Gastrocnemius medialis (tissue), 4 donors: ENCODE measurements around the gene OXA1L.

Source experiments
- POLR2A ChIP-seq, 2 donors: fragments of 450-650 bp; IDR thresholded peaks; one replicate each; pipeline ENCODE4 v1.6.1; 2017; ENCODE audit warnings: antibody characterized with exemption in 2 of 2, mild to moderate bottlenecking in 2 of 2, moderate library complexity in 2 of 2
- TF ChIP-seq, protein P1 (sequence below), 5 experiments: fragments of 450-650 bp in 3 of 5; fragments of 200-600 bp in 2 of 5; sonication (generic) in 2 of 5; IDR thresholded peaks in 4 of 5; conservative IDR thresholded peaks in 1 of 5; 1 replicate in 4 of 5; 2 replicates in 1 of 5; pipeline ENCODE4 v1.5.1; 2016 to 2019; ENCODE audit warnings: antibody characterized with exemption in 5 of 5, mild to moderate bottlenecking in 3 of 5, moderate library complexity in 3 of 5

GRCh38 chr14:22821193-22822015, 54.9 kb downstream of the OXA1L start:
- TF ChIP-seq, protein P1, sequence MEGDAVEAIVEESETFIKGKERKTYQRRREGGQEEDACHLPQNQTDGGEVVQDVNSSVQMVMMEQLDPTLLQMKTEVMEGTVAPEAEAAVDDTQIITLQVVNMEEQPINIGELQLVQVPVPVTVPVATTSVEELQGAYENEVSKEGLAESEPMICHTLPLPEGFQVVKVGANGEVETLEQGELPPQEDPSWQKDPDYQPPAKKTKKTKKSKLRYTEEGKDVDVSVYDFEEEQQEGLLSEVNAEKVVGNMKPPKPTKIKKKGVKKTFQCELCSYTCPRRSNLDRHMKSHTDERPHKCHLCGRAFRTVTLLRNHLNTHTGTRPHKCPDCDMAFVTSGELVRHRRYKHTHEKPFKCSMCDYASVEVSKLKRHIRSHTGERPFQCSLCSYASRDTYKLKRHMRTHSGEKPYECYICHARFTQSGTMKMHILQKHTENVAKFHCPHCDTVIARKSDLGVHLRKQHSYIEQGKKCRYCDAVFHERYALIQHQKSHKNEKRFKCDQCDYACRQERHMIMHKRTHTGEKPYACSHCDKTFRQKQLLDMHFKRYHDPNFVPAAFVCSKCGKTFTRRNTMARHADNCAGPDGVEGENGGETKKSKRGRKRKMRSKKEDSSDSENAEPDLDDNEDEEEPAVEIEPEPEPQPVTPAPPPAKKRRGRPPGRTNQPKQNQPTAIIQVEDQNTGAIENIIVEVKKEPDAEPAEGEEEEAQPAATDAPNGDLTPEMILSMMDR (IDR thresholded peaks at IDR 0.05 in 4 of 5, conservative IDR thresholded peaks at IDR 0.05 in 1 of 5): no peak
- TF ChIP-seq POLR2A (IDR thresholded peaks at IDR 0.05): no peak
